Lower lobe of right lung (tissue), 2 donors: ENCODE measurements around the gene VEGFC. TPM values are rescaled to one million over a fixed set of nuclear protein-coding genes. Genes with fewer than 3 reads are reported as not detected.

Source experiments
- ATAC-seq, 2 donors: fragments of 200-7000 bp; cut with Tn5 transposase; one replicate each; pipeline ENCODE4 v1.9.1; 2020 to 2022; ENCODE audit warnings: mild to moderate bottlenecking in 2 of 2, moderate library complexity in 2 of 2
- DNase-seq: peaks from one replicate; pipeline ENCODE4 v3.0.0-alpha.2; 2020
- H3K27ac ChIP-seq: fragments of 200-600 bp; one replicate; pipeline ENCODE4 v1.8.0; 2022
- H3K27me3 ChIP-seq: fragments of 200-600 bp; one replicate; pipeline ENCODE4 v1.8.0; 2022; ENCODE audit warnings: low read depth
- H3K36me3 ChIP-seq: fragments of 200-600 bp; one replicate; pipeline ENCODE4 v1.8.0; 2022; ENCODE audit warnings: mild to moderate bottlenecking
- H3K4me1 ChIP-seq: fragments of 200-600 bp; one replicate; pipeline ENCODE4 v1.8.0; 2022
- H3K4me3 ChIP-seq: fragments of 200-600 bp; one replicate; pipeline ENCODE4 v1.8.0; 2022; ENCODE audit warnings: mild to moderate bottlenecking
- H3K9me3 ChIP-seq: fragments of 200-600 bp; one replicate; pipeline ENCODE4 v1.8.0; 2022
- intact Hi-C: fragments of 100-400 bp; cut with DNase I; formaldehyde crosslinking; loops from one replicate; pipeline ENCODE4 v1.11.0; 2022
- total RNA-seq: library from RNA; stranded (reverse); fragmentation: NEBNext Ultra II Directional; extraction: Animal tissue kit (Norgen Biotek cat#: 25700); gene quantifications from one replicate; pipeline ENCODE4 v1.2.1, GENCODE V29; 2021
- TF ChIP-seq, protein P1 (sequence below): fragments of 200-600 bp; IDR thresholded peaks from one replicate; pipeline ENCODE4 v1.8.0; 2022; ENCODE audit warnings: antibody characterized with exemption, mild to moderate bottlenecking
- donor health status: DM: no; HTN: yes; CAD: no; lungs with severe emphysema.

VEGFC gene
- total RNA-seq, 1 donor from 2014 or later = 16.1 TPM

DNA sequence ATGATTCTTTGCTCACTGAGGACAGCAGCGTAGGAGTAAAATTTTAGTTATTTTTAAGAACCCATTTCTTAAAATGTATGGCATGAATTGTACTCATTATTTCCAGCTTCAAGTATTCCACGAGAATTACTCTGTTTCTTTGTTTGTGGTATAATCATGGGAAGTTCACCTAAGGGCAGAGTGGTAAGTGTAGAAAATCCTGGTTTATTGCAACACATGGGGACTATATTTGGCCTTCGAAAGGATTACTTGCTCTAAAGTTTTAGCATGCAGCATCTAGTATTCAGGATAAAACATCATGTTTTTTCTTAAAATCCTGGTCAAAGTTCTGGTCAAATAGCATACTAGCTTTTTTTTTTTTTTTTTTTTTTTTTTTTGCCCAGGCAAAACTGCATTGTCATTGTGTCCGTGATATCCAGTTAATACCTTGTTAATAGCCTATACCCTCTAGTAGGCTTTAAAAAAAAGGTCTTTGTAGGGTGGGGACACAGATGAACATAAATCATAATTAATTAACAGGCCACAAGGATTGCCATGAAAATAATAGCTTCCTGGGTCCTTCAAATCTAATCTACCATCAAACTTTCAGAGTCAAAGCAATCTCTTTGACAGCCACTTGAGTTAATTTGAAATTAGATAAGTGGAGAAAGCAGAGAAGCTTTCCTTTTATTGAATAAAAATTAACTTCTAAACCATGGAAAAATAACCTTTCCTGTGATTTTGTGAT, 44.6 kb upstream of the VEGFC start:
- H3K4me1 ChIP-seq = no peaks in the 10 kb centered on the region
- H3K36me3 ChIP-seq = no peaks in the 10 kb centered on the region
- no peak for ATAC-seq
- no peak overlapping the region for H3K27ac ChIP-seq
- intact Hi-C loops = no loop called here
- H3K9me3 ChIP-seq = no peaks in the 10 kb centered on the region
- H3K27me3 ChIP-seq = no peaks in the 10 kb centered on the region
- no peak for DNase-seq
- TF ChIP-seq, protein P1, sequence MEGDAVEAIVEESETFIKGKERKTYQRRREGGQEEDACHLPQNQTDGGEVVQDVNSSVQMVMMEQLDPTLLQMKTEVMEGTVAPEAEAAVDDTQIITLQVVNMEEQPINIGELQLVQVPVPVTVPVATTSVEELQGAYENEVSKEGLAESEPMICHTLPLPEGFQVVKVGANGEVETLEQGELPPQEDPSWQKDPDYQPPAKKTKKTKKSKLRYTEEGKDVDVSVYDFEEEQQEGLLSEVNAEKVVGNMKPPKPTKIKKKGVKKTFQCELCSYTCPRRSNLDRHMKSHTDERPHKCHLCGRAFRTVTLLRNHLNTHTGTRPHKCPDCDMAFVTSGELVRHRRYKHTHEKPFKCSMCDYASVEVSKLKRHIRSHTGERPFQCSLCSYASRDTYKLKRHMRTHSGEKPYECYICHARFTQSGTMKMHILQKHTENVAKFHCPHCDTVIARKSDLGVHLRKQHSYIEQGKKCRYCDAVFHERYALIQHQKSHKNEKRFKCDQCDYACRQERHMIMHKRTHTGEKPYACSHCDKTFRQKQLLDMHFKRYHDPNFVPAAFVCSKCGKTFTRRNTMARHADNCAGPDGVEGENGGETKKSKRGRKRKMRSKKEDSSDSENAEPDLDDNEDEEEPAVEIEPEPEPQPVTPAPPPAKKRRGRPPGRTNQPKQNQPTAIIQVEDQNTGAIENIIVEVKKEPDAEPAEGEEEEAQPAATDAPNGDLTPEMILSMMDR = no peak
- no peak overlapping the region for H3K4me3 ChIP-seq

DNA sequence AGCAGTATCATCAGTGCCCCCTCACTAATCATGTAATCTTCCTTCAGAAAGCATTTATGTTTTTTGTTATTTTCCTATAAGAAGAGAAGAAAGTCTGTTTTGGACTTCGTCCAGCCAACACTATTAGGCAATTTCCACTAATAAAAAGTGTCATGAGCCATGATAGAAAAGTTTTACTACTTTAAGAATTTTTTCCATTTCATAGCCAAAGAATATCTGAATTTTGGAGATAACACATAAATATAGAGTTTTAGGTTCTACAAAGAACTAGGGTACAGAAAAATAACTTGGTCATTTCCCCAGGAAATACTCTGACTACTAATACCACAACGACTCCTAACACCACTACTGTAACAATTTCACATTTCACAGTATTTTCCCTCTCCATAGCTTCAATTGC, 41.8 kb upstream of the VEGFC start:
- TF ChIP-seq, protein P1 = no peak
- intact Hi-C loops = no loop called here
- DNase-seq (no peak), ATAC-seq (no peak)
- H3K9me3 ChIP-seq = no peaks in the 10 kb centered on the region
- no peaks in the 10 kb centered on the region for H3K36me3 ChIP-seq
- H3K4me3 ChIP-seq = no peak overlapping the region
- H3K4me1 ChIP-seq = no peaks in the 10 kb centered on the region
- H3K27me3 ChIP-seq = no peaks in the 10 kb centered on the region
- no peak overlapping the region for H3K27ac ChIP-seq

DNA sequence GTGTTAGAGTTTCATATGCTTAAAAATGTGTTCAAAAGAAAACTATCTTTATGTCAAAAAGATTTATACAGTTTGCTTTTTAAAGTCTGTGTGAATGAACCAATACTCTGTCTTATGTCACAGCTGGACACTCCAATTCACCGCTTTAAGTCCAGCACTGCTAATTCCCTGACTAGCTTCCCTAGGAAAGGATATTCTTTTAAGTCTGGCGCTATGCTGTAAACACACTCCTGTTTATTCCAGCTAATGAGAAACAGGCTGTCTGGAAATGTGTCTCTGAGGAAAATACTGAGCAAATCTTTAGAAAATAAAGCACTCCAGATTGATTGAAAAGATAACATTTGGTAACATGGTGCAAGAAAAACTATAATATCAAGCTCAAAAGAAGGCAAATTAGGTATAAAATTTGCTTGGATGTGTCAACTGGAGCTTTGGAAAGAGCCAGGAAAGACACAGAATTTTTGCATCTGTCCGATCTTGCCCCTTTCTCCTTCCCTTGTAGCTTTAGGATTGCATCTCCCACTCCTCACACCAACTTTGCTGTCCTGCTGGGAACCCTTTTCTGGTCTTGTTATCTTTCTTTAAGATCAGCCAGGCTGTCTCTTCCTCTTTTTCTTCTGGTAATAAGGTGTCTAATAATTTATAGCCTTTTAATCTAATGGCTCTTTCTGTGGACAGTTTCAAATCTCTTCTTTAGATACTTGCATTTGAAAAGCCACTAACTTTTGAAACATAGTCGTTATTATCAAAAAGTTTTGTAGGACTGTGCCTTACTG, 40.9 kb upstream of the VEGFC start:
- no peaks in the 10 kb centered on the region for H3K36me3 ChIP-seq
- H3K27ac ChIP-seq = no peak overlapping the region
- no peaks in the 10 kb centered on the region for H3K27me3 ChIP-seq
- H3K4me1 ChIP-seq = no peaks in the 10 kb centered on the region
- ATAC-seq (no peak), DNase-seq (no peak)
- intact Hi-C loops = no loop called here
- H3K9me3 ChIP-seq = no peaks in the 10 kb centered on the region
- TF ChIP-seq, protein P1 = no peak
- no peak overlapping the region for H3K4me3 ChIP-seq

DNA sequence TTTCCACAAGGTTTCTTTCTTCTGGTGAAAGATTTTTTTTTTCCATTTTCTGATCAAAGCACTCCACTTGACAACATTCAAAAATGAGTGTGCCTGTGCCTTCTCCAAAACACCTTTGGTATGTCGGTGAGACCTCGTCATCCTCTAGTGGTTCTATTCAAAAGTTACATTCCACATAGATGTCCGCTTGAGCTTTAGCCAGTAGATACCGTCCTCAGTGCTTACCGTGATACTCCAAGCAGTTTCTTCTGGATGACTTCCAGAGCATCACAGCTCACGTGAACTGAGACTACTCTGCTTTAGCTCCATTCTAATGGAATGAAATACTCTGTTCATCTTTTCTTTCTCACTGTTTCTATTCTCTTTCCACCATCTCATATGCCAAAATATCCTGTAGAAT, 38.2 kb upstream of the VEGFC start:
- Histone ChIP-seq H3K4me3 (no peak overlapping the region), H3K36me3 (no peaks in the 10 kb centered on the region), H3K4me1 (no peaks in the 10 kb centered on the region), H3K27ac (no peak overlapping the region), H3K9me3 (no peaks in the 10 kb centered on the region), H3K27me3 (no peaks in the 10 kb centered on the region)
- TF ChIP-seq, protein P1 = no peak
- intact Hi-C loops = no loop called here
- no peak for DNase-seq
- no peak for ATAC-seq

DNA sequence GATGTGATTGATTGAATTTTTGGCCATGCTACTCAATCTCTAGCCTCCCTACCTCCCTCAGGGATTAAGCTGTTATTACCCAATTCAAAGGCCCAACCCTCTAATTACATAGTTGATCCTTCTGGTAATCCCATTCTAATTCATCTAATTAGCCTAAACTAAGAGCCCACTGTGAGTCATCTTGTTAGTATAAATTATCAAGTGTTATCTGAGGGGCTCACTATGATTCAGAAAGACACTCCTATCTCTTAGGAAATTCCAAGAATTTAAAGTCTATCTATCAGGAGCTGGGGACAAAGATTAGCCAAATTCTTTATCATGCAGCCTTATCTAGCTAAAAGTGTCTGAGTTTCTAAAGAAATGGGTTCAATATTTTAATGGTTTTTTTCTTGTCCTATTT, 32.9 kb upstream of the VEGFC start:
- DNase-seq (no peak), ATAC-seq (no peak)
- no peaks in the 10 kb centered on the region for H3K4me1 ChIP-seq
- no peaks in the 10 kb centered on the region for H3K9me3 ChIP-seq
- TF ChIP-seq, protein P1 = no peak
- no peak overlapping the region for H3K4me3 ChIP-seq
- no peaks in the 10 kb centered on the region for H3K27me3 ChIP-seq
- H3K27ac ChIP-seq = no peak overlapping the region
- H3K36me3 ChIP-seq = no peaks in the 10 kb centered on the region
- intact Hi-C loops = no loop called here
